NCI-H82 (cell line): ENCODE measurements around the gene CACNA1A.
"Not testable (repeated sequence)": the region's sequence is repeated elsewhere in the genome, so short reads cannot be mapped to it uniquely, and the experiment has no call there.

Experiments used
- DNase-seq: peaks from one replicate; lab custom pipeline; 2025; lab: John Stamatoyannopoulos, UW

The CACNA1A gene

DNA sequence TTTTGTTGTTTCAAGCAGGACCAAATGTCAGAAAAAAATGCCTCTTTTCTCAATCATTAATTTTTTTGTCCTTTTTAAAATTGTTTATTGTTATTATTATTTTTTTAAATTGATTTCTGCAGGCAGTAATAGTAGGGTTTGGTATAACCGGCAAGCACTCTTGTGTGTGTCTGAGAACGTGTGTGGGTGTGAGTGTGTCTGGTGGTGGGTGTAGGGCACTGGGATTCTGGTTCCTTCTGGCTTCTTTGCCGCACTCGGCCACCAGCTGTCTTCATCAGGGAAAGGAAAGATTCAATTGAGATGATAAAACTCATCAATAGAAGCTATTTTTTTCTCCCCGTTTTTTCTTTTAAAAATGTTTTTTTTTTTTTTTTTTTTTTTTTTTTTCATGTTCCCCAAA is 299.7 kb downstream of the CACNA1A start:
- DNase-seq = no peak

DNA sequence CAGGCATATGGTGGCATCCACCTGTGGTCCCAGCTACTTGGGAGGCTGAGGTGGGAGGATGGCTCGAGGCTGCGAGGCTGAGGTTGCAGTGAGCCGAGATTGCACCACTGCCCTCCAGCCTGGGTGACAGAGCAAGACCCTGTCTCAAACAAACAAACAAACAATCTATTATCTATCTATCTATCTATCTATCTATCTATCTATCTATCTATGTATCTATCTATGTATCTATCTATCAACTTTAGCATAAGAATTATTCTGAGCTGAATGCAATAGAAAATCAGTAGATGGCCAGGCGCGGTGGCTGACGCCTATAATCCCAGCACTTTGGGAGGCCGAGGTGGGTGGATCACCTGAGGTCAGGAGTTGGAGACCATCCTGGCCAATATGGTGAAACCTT is 304.2 kb downstream of the CACNA1A start:
- not testable (repeated sequence) for DNase-seq

- no peak for DNase-seq
Measured at GRCh38 chr19:13198634-13199033, 307.6 kb downstream of the CACNA1A start.

DNA sequence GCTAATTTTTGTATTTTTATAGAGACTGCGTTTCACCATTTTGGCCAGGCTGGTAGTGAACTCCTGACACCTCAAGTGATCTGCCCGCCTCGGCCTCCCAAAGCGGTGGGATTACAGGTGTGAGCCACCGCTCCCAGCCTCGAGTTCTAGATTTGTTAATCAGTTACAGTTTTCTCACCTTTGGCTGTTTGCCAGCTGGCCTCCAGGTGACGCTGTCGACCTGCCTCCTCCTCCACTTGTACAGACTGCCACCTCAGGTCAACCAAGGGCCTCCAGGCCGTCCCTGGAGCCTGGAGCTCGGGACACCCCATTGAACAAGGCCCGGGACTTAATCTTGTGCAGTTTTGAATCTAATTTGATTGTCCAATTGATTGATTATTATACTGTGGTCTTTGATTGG is 310.6 kb downstream of the CACNA1A start:
- DNase-seq = peak; percentile 87

DNA sequence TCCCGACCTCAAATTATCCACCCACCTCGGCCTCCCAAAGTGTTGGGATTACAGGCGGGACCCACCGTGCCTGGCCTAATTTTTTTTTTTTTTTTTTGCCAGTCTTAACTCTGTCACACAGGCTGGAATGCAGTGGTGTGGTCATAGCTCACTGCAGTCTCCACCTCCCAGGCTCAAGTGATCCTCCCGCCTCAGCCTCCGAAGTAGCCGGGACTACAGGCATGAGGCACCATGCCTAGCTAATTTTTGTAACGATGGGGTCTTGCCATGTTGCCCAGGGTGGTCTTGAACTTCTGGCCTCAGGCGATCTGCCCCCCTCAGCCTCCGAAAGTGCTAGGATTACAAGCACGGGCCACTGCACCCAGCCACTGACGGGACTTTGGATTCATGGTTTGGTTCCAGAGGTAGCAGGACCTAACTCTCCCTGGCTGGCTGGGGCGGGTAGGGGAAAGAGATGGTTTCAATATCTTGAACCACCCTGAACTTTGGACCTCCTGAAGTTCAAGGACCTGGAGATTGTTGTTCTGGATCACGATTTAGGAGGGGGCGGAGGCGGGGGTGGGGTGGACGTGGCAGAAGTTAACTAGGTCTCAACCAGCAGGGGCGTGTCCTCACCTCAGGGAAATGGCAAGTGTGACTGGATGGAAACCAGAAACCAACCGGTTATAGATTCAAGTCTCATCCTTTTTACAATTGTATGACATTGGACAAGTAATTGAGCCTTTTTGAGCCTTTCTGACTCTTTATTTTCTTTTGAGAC is 315.3 kb downstream of the CACNA1A start:
- DNase-seq = no peak

DNA sequence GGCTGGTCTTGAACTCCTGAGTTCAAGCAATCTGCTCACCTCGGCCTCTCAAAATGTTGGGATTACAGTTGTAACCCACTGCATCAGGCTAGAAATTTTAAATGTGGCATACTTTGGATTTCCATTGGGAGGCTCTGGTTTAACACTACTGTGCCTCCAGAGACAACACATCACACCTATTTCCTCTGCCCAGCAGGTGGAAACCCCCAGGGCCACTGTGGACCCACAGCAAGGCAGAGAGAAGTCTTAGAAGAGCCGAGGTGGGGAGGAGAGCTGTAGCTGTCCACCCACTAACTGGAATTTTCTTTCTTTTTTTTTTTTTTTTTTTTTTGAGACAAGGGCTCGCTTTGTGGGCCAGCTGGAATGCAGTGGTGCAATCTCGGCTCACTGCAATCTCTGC is 316.7 kb downstream of the CACNA1A start:
- no peak for DNase-seq

DNA sequence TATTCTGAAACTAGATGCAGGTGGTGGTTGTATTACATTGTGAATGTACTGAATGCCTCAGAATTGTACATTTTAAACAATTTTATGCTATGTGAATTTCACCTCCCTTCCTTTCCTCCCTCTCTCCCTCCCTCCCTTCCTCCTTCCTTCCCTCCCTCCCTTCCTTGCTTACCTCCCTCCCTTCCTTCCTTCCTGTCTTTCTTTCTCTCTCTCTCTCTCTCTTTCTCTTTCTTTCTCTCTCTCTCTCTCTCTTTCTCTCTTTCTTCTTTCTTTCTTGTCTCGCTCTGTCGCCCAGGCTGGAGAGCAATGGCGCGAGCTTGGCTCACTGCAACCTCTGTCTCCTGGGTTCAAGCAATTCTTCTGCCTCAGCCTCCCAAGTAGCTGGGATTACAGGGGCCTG is 318.9 kb downstream of the CACNA1A start:
- no peak for DNase-seq

DNA sequence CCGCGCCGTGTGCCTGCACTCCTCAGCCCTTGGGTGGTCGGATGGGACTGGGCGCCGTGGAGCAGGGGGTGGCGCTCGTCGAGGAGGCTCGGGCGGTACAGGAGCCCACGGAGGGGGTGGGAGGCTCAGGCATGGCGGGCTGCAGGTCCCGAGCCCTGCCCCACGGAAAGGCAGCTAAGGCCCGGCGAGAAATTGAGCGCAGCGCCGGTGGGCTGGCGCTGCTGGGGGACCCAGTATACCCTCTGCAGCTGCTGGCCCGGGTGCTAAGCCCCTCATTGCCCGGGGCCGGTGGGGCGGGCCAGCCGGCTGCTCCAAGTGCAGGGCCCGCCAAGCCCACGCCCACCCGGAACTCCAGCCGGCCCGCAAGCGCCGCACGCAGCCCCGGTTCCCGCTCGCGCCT is 319.6 kb downstream of the CACNA1A start:
- DNase-seq = not testable (repeated sequence)

- not testable (repeated sequence) for DNase-seq
Measured at GRCh38 chr19:13185763-13186657, 320.3 kb downstream of the CACNA1A start.

DNA sequence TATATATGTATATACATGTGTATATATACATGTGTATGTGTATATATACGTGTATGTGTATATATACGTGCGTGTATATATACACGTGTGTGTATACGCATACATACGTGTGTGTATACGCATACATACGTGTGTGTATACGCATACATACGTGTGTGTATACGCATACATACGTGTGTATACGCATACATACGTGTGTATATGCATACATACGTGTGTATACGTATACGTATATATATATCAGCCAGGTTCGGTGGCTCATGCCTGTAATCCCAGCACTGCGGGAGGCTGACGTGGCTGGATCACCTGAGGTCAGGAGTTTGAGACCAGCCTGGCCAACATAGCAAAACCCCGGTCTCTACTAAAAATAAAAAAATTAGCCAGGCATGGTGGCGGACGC is 321.4 kb downstream of the CACNA1A start:
- not testable (repeated sequence) for DNase-seq

DNA sequence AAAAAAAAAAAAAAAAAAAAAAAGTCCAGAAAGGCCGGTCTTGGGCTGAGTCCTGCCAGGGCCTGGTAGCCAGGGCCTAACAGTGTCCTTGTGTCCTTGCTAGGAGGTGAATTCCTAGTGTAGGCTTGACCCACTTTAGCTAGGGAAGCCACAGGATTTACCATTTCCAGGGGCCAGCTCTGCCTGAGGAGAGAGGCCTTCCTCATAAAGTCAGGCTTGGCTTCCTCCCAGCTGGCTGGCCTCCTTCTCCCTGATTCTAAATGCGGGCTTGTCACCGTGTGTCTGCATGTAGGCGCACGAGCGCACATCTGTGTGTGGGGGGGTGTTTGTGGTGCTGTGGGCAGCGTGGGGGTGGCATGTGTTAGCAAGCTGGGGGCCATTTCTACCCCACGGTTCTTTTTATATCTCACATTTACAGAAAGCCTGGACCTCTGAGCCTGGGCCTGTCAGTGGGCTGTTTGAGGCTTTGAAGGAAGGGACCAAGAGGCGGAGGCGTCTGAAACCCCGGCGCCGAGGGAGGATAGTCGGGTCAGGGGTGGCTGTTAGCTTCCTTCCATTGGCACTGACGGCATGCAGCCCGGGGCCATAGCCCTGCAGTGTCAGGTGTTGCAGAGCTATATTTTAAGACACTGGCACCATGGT is 324.4 kb downstream of the CACNA1A start:
- no peak for DNase-seq

GRCh38 chr19:13178291-13178690 is 328.0 kb downstream of the CACNA1A start:
- not testable (repeated sequence) for DNase-seq

- DNase-seq = not testable (repeated sequence)
Measured at GRCh38 chr19:13177584-13177983, 328.7 kb downstream of the CACNA1A start.

DNA sequence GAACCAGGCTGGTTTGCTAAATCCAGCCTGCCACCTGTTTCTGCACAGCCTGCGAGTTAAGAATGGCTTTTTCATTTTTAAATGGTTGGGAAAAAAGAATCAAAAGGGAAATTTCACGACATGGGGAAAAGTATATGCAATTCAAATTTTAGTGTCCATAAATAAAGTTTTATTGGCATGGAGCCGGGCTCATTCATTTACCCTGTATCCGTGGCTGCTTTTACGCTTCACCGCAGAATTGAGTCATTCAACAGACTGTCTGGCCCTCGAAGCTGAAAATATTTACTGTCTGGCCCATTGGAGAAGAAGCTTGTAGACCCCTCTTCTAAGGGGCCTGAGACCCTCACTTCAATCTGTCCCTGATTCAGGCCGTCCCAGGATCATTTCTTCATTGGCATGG is 329.9 kb downstream of the CACNA1A start:
- no peak for DNase-seq

DNA sequence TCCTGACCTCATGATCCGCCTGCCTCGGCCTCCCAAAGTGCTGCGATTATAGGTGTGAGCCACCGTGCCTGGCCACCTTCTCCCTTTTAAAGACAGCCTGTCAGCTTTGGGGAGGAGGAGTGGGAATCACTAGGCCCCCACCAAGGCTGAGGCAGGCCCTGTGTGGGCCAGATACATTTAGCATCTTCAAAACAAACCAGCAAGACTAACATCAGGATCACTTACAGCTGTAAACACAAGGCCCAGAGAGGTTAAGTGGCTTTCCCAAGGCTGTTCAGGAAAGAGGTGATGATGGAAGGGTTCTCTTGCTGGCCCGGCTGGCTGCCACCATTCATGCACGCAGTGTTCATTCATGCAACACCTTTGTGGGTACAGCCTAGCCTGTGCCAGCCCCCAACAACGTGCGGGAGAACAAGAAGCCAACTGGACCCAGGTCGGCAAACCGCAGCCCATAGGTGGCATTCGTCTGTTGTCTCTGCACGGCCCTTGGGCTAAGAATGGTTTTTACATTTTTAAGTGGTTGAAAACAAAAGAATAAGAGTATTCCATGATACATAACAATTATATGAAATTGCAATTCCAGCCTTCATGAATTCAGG is 333.0 kb downstream of the CACNA1A start:
- no peak for DNase-seq

GRCh38 chr19:13172346-13173138 is 333.7 kb downstream of the CACNA1A start:
- peak; percentile 50 for DNase-seq

- DNase-seq = no peak
Measured at GRCh38 chr19:13171146-13171545, 335.1 kb downstream of the CACNA1A start.

DNA sequence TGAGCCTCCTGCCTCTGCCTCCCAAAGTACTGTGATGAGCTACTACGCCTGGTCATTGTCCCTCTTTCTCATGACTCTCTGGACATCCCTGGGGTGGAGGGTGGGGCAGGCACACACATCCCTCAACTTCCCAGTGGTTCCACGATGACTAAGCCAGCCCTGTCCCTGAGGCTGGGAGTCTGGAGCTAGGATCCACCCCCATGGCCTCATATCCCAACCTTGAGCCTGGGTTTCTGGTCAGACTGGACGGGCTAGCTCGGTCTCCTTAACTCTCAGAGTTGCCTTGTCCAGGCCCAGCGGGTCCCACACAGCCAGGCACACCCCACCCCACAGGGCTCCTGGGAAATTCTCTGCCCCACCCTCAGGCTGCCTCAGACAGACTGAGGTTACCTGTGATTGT is 336.5 kb downstream of the CACNA1A start:
- DNase-seq = no peak

DNA sequence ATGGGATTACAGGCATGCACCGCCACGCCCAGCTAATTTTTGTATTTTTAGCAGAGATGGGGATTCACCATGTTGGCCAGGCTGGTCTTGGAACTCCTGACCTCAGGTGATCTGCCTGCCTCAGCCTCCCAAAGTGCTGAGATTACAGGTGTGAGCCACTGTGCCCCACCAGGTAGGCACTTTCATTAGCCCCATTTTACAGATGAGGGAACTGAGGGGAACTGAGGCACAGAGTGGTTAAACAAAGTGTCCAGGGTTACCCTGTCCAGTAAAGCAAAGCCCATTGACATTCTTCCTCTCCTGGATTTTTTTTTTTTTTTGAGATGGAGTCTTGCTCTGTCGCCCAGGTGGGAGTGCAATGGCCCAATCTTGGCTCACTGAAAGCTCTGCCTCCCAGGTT is 340.1 kb downstream of the CACNA1A start:
- not testable (repeated sequence) for DNase-seq

DNA sequence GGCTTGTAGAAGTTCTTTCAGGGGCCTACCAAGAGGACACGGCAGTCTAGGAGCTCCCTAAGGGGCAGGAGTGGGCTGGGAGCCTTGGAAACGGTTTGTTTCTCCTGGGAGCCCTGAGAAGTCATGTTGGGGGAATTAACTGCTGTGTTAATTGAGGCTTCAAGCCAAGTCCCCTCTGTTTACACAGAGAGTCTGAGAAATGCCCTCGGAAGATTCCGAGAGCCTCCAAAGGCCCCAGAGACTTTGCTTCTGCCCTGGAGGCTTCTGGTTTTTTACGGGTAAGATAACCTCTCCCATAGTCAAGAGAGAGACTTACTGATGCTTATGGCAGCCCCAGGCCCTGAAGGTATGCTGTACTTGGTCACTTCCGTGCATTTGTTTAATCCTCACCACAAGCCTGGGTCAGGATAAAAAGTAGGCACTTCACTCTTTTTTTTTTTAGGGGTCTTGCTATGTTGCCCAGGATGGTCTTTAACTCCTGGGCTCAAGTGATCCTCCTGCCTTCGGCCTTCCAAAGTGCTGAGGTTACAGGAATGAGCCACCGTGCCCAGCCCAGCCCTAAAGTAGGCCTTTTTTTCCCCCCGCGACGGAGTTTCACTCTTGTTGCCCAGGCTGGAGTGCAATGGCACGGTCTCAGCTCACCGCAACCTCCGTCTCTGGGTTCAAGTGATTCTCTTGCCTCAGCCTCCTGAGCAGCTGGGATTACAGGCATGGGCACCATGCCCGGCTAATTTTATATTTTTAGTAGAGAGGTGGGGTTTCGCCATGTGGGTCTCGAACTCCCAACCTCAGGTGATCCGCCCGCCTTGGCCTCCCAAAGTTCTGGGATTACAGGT is 340.9 kb downstream of the CACNA1A start:
- peak; percentile 76 for DNase-seq
